ENCODE measurements around the gene DCAF6.

Gene DCAF6

DNA sequence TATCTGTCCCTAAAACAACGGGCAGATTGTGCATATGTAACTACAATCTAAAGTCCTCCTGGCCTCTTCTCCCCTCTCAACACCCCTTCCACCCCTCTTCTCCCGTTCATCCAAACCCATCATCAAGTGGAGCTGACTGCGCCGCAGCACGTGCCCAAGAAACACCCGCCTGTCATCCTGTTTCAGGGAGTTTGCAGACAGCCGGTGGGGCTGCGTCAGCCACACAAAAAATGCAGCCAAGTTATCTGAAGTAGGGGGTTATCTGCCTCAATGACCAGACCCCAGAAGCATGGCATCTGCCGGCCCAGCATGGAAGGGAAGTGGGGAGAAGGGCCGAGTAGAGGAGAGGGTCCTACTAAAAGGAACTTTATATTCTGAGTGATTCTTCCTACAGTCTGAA lies 151.2 kb downstream of the DCAF6 start:
- no peak for DNase-seq (ENCODE audit: low read depth)

DNA sequence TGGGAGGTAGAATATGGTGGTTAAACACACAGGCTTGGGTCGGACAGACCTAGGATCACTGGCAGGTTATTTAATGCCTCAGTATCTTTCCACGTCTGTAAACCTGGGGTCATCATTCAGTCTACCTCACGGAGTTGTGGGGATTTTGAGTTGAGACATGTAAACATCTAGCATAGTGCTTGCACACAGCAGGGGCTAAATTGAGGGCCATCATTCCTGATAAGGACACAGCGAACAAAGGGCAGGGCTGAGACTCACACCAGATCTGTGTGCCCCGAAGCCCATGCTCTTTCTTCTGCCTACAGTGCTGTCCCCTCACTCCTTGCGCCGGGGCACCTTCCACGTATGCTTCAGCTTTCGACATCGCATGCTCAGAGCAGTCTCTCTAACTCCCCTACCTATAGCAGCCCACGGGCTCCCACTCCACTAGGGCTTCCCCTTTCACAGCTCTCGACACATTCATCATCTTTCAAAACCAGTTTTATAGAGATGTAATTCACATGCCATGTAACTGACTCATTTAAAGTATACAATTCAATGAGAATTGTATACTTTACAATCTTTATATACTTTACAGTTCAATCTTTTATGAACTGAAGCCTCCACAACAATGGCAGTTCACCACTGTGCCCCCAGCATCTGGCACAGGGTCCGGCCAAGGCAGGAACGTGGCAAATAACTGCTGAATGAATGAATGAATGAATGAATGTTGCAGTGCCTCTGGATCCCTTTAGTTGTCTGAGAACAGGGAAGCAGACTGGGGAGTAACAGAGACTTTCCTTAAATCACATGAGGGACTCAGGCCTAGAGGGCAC lies 152.2 kb downstream of the DCAF6 start:
- no peak for DNase-seq (ENCODE audit: low read depth)

DNA sequence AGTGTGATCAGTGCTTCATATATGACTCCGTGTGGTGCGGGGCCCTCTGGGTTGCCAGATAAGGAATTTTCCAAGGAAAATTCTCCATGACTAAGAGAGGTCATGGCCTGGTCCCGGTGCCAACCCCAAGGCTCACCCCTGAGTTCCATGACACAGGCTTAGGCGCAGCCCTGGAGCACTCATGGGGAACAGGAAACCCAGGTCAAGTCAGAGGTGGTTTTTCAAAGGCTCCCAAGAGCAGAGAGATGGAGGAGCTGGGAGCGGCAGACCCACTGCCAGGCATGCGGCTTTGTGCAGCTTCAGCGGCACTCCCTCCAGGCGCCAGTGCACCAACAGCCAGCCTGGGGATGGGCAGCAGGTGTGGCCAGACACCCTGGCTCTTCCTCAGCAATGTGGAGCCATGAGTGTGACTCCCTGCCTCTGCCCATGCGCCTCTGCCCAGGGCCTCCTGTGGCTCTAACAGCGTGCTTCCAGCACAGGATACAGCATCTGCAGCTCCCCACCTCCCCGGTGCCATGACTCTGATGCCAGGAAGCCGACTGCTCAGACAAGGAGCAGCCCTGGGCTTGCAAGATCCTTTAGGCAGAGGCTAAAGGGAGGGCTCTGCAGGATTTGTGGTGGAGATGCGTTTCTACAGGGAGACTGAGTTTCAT lies 153.0 kb downstream of the DCAF6 start:
- DNase-seq (ENCODE audit: low read depth): no peak

DNA sequence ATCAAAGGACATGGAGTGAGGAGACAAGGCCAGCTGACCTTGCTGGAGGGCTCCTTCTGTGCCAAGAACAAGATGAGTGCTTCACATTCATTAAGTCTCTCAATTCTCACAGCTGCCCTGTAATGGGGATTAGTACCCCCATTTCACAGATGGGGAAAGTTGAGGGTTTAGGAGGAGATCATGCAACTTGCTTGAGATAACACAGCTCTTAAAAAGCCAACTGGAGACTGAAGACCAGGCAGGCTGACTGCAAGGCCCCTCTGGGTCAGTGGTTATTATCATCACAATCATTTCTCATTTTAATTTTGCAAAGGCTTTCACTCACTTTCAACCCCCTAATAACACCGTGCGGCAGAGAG lies 153.5 kb downstream of the DCAF6 start:
- no peak for DNase-seq (ENCODE audit: low read depth)

DNA sequence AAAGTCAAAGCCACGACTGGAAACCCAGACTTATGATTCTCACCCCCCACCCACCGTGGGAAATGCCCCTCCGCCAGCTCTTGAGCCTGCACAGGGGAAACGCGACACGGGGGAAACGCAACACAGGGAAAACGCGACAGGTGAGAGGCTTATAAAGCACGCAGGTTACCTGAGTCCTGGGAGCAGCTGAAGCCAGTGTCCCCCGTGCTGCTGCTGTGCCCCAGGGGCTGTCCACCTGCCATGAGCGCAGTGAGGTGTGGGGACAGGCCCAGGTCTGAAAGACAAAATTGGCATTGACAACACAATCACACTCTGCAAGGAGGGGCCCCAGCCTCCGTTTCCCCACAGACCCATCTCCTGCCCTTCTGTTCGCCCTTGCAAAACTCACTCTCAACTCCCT lies 153.9 kb downstream of the DCAF6 start:
- DNase-seq (ENCODE audit: low read depth): no peak

DNA sequence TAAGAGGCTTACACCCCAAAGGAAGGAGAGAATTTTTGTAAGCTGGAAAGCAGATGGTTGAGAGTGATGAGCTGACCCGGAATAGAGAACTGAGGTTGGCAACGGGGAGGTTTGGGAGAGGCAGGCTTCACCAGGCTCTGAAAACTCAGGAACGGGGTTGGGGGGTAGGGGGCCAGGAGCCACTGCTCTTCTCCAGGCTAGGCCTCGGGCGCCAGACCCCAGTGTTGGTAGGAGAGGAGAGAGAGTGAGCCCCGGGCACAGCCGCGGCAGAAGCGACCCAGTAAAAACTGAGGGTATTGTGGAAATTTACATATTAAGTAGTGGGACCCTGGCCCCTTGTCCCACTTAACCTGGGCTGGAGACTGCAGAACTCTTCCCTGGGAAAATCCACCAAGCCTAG lies 154.6 kb downstream of the DCAF6 start:
- no peak for DNase-seq (ENCODE audit: low read depth)

DNA sequence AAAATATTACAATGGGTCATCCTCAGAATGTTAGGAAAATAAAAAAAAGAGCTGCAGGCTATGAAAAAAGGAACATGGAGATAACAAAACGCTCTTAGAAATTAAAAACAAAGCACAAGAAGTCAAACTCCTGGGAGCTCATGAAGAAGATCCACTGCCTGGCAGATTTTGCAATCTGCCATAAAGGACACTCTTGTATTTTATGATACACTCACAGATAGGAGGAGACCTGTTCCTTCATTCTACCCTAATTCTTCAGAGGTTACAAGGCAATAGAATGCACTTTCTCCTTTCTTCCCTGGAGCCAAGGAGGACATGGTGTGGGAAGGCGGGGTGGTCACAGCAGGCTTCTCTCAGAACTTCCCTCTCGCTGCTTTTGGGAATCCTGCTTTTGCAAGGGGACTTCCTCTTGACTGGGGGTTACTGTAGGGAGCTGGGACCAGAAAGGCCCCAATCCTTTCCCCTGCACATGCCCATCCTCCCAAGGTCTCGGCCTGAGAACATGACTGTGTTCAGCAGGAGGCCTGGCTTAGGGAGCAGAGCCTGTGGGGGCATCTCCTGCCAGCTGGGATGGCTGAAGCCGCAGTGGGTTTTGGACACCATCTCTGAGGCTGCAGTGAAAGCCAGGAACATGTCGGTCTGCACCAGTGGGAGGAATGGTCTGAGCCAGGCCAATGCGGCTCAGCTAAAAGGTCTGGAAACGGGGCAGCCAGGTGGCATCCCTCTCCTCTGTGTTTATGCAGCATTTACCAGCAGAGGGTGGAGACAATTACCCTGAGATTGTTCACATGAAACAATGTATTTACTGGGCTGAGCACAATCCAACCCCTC lies 155.5 kb downstream of the DCAF6 start:
- DNase-seq (ENCODE audit: low read depth): no peak

DNA sequence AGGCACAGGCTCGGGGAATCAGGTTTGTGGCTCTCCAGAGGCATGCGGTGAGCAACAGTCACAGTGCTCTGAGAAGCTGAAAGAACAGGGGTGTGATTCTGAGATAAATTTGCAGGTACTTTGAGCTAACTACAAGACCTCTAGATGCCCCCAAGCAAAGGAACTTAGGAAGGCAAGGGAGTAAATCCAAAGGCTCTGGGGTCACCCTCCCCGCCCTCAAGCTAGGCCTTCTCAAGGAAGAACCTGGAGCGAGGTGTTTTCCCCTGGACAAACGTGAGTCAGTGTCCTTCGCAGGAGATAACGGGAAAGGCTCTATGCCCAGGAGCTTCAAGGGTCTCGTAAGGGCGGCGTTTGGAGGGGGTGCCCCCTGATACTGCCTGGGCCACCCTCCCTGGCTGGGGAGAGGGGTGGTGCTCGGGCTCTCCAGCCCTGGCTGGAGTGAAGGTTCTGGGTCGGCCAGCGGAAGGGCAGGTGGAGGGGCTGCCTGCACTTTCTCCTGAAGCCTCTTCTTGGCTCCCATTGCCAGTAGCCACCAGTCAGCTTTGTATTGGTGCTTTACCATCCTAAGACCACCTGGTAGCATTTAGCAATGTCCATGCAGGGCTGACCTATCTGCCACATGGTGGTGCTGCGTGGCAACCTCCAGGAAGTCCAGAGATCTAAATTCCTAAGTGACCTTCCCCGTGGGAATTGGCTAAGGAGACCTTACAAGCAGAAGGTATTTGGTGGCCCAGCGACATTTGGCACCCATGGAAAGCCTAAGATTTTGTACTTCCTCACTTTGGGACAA lies 156.3 kb downstream of the DCAF6 start:
- no peak for DNase-seq (ENCODE audit: low read depth)

DNA sequence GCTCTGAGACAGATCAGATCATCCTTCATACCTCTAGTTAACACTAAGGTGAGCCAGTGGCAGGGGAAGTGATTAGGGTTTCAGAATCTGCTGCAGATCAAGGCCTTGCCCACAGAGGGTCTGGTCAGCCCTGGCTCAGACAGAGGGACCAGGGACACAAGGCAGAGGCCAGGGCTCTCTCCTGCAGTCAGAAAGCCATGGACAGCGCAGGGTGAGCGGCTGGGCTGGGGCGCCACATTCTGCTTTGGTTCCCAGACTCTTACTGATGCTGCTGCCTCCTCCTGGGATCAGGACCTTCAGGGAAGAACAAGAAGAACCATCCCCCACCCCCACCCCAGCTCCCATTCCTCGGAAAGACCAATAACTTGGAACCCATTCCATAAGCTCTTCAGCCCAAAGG lies 157.1 kb downstream of the DCAF6 start:
- no peak for DNase-seq (ENCODE audit: low read depth)

DNA sequence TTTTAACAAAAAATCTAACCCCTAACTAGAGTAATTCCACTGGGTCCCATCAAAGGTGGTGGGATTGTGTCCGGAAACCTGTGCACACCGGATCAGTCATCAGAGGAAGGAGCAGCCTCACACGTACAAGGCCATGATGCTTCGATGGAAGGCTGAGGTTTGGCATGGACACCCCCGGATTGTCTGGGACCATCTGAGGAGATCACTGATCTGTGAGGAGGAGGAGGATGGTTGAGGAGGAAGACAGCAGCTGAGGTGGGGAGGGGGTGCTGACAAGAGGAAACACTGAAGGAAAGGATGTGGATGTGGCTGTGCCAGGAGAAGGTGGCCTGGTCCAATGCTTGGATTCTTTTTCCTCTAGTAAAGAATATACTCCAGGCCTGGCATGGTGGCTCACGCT lies 159.0 kb downstream of the DCAF6 start:
- DNase-seq (ENCODE audit: low read depth): no peak

DNA sequence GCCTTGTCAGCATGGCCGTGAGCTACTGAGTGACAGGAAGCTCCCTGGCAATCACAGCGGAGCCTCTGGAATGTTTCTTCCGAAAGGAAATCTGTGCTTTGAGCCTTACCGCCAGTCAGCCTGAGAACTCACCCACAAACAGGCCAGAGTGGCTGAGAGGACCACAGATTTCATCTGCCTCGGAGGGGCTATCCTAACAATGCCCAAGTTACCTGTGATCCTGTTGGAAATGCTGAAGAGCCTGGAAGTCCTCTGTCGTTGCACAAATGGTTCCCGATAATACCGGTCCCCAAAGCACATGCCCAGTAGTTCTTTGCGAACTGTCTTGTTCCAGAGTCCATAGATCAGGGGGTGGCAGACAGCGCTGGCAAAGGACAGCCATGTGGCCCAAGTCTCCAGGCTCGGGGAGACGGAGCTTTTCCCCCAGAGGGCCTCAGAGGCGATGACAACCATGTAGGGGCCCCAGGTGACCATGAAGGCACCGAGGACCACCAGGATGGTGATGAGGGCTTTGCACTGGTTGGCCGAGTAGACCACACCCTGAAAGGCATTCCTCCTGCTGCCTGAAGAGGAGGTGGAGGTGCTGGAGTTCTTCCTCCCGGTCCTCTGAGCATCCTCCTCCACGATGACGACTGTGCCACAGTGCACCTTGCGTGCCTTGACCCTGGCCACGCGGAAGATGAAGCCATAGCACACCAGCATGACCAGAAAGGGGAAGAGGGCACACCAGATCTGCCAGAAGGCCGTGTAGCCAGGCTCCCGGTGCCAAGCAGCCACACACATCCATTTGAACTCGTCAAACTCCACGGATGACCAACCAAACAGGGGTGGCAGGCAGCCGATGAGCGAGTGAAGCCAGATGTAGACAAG lies 160.0 kb downstream of the DCAF6 start:
- no peak for DNase-seq (ENCODE audit: low read depth)

DNA sequence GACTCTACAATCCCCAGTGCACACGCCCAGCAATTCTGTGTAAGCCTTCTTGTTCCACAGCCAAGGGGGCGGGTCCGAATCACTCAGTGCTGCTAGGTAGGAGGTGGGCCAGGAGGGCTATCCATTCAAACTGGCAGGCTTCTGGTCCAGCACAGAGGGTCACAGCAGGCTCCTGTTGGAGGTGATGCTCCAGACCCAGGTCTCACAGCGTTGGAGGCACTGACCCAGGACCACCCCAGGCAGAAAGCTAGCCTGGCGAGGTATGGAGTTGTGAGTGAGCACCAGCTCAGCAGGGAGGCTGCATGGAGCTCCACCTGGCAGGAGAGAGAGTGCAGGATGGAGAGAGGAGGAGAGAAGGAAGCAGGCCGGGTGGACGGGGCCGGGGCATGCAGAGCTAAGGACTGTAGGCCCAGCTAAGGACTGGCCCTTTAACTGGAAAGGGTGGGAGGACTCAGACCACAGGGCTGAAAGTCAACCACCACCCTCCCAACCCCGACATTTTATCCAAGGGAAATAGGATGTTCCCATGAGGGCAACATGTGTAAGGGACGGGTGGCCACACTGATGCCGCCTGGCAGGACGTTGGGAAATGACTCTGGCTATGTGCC lies 161.5 kb downstream of the DCAF6 start:
- DNase-seq (ENCODE audit: low read depth): no peak

DNA sequence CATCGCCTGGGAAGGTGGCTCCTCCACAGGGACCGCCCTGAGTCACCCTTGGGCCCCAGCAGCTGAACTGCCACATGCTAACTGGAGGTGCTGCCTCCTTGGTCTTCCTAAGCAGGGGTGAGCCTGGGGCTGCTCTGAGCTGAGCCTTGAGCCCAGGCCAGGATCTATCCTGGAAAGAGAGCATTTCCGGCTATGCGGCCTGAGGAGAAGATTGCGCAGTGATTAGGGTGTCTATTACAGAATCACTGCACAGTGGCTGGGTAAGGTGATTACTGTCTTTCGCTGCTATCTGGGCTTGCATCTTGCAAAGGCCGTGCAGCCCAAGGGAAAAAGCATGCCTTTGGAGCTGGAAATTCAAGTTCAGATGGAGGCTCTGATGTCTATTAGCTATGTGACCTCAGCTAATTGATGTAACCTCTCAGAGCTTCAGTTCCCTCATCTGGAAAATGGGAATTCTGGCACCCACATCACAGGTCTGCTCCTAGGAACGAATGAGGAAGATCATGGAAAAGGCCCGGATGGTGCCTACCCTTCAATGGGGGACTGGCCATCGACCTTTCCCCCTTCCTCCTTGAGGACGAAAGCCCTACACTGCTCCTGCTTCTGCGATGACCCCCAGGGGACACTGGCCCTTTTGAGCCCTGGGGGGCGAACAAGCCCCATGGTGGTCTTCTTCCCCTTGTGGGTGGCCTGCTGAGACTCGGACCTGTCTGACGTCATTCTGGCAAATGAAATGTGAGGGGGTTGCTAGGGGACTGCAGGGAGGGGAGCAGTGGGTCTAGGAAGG lies 162.2 kb downstream of the DCAF6 start:
- DNase-seq (ENCODE audit: low read depth): no peak

DNA sequence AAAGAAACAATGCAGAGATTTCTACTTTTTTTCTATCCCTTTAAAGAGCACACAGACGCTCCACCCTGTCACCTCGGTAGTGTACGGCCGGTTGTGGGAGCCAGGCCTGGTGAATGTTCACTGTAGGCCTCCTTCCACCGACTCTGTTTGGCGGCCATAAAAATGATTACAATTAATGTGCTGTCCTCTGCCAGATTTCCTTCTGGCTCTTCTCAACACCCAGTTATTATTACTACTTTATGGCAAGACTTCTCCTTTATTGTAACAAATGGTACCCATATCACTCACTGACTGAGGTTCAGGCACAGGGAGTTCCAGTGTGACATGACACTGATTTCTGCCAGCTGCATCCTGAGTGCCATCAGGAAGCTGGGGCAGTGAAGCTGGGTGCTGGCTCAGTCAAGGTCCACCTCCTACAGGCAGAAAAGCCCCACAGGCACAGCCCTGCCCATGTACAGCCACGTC lies 162.9 kb downstream of the DCAF6 start:
- DNase-seq (ENCODE audit: low read depth): no peak

DNA sequence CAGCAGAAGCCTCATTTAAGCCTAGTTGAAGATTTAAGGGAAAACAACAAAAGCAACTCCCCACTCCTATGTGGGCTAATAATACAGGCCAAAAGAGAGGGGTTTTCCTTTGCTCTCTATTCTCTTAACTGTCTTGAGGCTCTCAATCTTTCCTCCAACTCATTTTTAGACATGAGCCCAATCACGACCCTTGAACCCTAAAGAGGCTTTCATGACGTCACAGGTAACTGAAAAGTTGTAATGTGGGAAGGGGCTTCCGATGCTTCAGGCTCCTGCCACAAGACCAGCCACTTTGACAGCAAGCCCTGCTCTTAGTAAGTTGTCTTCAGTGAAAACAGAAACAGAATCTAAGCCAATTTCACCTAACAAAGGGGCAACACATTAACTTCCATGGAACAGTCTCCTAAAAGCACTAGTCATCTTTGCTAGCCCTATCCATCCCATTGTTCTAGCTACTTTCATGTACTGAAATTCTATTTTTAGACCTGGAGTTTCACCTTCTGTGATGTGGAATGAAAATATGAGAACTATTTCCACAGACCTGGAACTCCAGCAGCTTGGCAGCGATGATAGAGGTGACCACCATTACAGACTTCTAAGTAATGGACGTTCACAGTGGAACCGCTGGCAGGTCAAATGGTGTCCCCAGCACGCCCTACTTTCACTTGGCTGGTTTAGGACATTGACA lies 164.0 kb downstream of the DCAF6 start:
- no peak for DNase-seq (ENCODE audit: low read depth)

DNA sequence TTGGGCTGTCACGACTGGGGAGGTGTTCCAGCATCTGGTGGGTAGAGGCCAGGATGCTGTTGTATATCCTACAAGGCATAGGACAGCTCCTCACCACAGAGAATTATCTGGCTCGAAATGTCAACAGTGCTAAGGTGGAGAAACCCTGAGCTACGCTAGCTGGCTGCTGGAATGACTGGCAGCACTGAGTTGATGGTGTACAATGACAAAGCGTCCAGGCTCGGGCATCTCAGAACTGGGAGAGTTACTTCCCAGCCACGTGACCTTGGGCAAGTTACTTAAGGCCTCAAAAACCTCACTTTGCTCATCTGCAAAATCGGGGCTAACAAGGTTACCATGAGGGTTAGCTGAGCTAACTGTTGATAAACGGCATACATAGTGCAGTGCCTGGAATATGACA lies 164.9 kb downstream of the DCAF6 start:
- DNase-seq (ENCODE audit: low read depth): no peak

DNA sequence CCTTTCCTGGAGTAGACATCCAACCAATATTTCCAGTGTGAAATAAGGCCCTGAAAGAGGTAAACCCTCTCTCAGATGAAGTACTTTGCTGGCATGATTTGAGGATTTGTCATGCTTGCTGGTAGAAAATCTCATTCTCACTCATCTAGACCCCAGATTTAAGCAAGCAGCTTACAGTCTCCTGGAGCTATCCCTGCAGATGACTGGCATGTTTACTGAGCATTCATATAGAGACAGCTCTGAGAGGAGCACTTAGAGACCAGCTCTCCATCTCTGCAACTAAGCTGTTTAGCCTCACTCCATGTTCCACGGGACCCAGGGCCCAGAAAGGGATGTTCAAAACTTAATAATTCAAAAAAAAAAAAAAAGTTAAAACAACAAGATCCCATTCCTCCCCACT lies 166.0 kb downstream of the DCAF6 start:
- DNase-seq (ENCODE audit: low read depth): no peak

DNA sequence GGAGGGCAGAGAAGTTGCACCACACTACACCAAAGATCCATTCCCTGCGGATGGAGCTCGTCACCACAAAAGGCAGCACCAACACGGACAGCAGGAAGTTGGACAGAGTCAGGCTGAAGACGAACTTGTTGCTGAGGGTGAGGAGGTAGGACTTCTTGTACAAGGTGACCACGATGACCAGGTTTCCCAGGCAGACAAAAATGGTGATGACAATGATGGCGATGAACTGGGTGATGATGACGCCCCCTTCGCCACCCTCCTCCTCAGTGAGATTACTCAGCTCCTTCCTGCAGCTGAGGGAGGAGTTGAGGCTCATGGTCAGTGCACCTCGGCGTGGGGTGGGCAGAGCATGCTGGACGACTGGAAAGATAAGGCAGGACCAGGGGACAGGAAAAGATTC lies 168.1 kb downstream of the DCAF6 start:
- DNase-seq (ENCODE audit: low read depth): no peak

DNA sequence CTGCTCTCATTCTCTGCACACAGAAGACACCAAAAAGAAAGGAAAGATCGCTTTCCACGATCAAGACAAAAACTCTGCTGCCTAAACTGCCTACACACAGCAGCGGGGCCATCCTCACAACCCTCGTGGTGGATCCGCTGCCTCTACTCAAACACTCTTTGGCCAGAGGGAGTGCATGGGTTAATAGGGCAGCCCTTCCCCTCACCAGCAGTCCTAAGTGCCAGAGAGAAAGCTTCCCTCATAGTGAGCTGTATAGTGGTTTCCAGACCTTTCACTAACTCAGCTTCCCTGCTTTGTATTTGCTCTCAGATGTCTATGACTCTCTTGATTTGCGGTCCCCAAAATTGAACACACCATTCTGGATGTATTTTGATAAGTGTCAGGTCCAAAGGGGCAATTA lies 169.4 kb downstream of the DCAF6 start:
- no peak for DNase-seq (ENCODE audit: low read depth)

Measured in HS-5 (cell line).